GM12878 (cell line): ENCODE measurements around the gene PLA2G1B. TPM values are rescaled to one million over a fixed set of nuclear protein-coding genes. Genes with fewer than 3 reads are reported as not detected.

Experiments
- ATAC-seq: fragments of 200-7000 bp; cut with Tn5 transposase; 3 replicates; pipeline ENCODE4 v1.9.1; 2020; ENCODE audit warnings: mild to moderate bottlenecking, moderate library complexity
- BruUV-seq: library from RNA; stranded (reverse); fragments of 400-500 nt; replicated peaks from 2 replicates; lab custom pipeline; 2021; lab: Mats Ljungman, UMichigan
- CTCF ChIA-PET: fragments of 300-600 bp; sonication (Branson Sonifier 250); formaldehyde crosslinking; extraction: SDS; loops from one replicate; lab custom pipeline; 2021; ENCODE audit warnings: inconsistent platforms; lab: Yijun Ruan, JAX
- POLR2A ChIA-PET: fragments of 350-600 bp; formaldehyde crosslinking; extraction: SDS; loops from one replicate; lab custom pipeline; 2021; ENCODE audit warnings: inconsistent platforms; lab: Charles Lee
- RAD21 ChIA-PET: fragments of 300-600 bp; sonication (Branson Sonifier 250); formaldehyde crosslinking; loops from one replicate; lab custom pipeline; 2023; ENCODE audit warnings: antibody characterized with exemption; ENCODE audit not compliant: unreplicated experiment; lab: Charles Lee
- SMC1A ChIA-PET: fragments of 300-600 bp; sonication (Branson Sonifier 250); formaldehyde crosslinking; loops from one replicate; lab custom pipeline; 2023; ENCODE audit not compliant: unreplicated experiment, uncharacterized antibody; lab: Charles Lee
- DNase-seq: peaks from one replicate; pipeline ENCODE4 v3.0.0-alpha.2; 2011; ENCODE audit warnings: low read depth, low spot score
- FAIRE-seq: peaks from 3 replicates; lab custom pipeline; 2011; peaks lifted over from hg19 to GRCh38; lab: Jason Lieb, UNC
- H2AFZ ChIP-seq: 2 replicates; pipeline ENCODE4 v1.6.0; 2011; ENCODE audit warnings: low read depth, low read length, control low read depth; ENCODE audit not compliant: control insufficient read depth
- H3K27ac ChIP-seq: 2 replicates; pipeline ENCODE4 v1.5.1; 2011; ENCODE audit warnings: control low read depth; ENCODE audit not compliant: control insufficient read depth, insufficient read depth
- H3K27me3 ChIP-seq, 2 experiments: replicated peaks in 1 of 2; 2 replicates each; pipeline versions ENCODE4 v1.6.0 to v1.6.1; 2011; ENCODE audit warnings: low read length in 1 of 2; ENCODE audit not compliant: control insufficient read depth in 2 of 2, insufficient read depth in 2 of 2
- H3K36me3 ChIP-seq, 2 experiments: 2 replicates each; pipeline ENCODE4 v1.5.1; 2011; ENCODE audit warnings: low read length in 1 of 2; ENCODE audit not compliant: control insufficient read depth in 2 of 2, insufficient read depth in 2 of 2
- H3K4me1 ChIP-seq: 2 replicates; pipeline ENCODE4 v1.6.1; 2011; ENCODE audit warnings: mild to moderate bottlenecking, low read length, moderate library complexity, mixed read lengths; ENCODE audit not compliant: control insufficient read depth, insufficient read depth
- H3K4me2 ChIP-seq: 2 replicates; pipeline ENCODE4 v1.6.0; 2011; ENCODE audit warnings: control low read depth; ENCODE audit not compliant: control insufficient read depth, insufficient read depth
- H3K4me3 ChIP-seq: fragments of 200-600 bp; sonication (generic); 2 replicates; pipeline ENCODE4 v1.5.1; 2016
- H3K79me2 ChIP-seq: 2 replicates; pipeline ENCODE4 v1.6.0; 2011; ENCODE audit warnings: low read length; ENCODE audit not compliant: control insufficient read depth, insufficient read depth
- H3K9ac ChIP-seq: 2 replicates; pipeline ENCODE4 v1.8.0; 2011; ENCODE audit warnings: low read length, control low read depth, mixed read lengths; ENCODE audit not compliant: control insufficient read depth, insufficient read depth
- H3K9me3 ChIP-seq: replicated peaks from 3 replicates; pipeline ENCODE4 v1.5.1; 2011; ENCODE audit warnings: mild to moderate bottlenecking, low read length; ENCODE audit not compliant: control insufficient read depth, insufficient read depth
- H4K20me1 ChIP-seq: 2 replicates; pipeline ENCODE4 v1.6.0; 2011; ENCODE audit not compliant: control insufficient read depth, insufficient read depth
- ATF7 ChIP-seq: fragments of 450-650 bp; IDR thresholded peaks from 2 replicates; pipeline ENCODE4 v1.6.1; 2016; ENCODE audit warnings: low read depth, mild to moderate bottlenecking
- BCLAF1 ChIP-seq: fragments of 450-650 bp; IDR thresholded peaks from 2 replicates; pipeline ENCODE4 v1.6.1; 2017; ENCODE audit warnings: antibody characterized with exemption, mild to moderate bottlenecking, moderate library complexity
- CHD4 ChIP-seq: fragments of 200-600 bp; sonication (generic); IDR thresholded peaks from 2 replicates; pipeline ENCODE4 v1.6.1; 2016; ENCODE audit warnings: mild to moderate bottlenecking
- E4F1 ChIP-seq: fragments of 450-650 bp; IDR thresholded peaks from 2 replicates; pipeline ENCODE4 v1.6.1; 2018; ENCODE audit warnings: borderline replicate concordance, mild to moderate bottlenecking; ENCODE audit not compliant: partially characterized antibody
- FOXM1 ChIP-seq: IDR thresholded peaks from 2 replicates; pipeline ENCODE4 v1.6.1; 2012; ENCODE audit warnings: low read depth, mild to moderate bottlenecking, inconsistent platforms, low read length, moderate library complexity
- HCFC1 ChIP-seq: fragments of 150-350 bp; IDR thresholded peaks from 2 replicates; pipeline ENCODE4 v1.6.1; 2014; ENCODE audit warnings: low read length
- MTA2 ChIP-seq: fragments of 450-650 bp; IDR thresholded peaks from 2 replicates; pipeline ENCODE4 v1.6.1; 2016; ENCODE audit warnings: low read depth, mild to moderate bottlenecking, moderate library complexity
- POLR2AphosphoS5 ChIP-seq: IDR thresholded peaks from 2 replicates; pipeline ENCODE4 v1.6.1; 2011; ENCODE audit warnings: mild to moderate bottlenecking, low read length, inconsistent platforms
- SP1 ChIP-seq: IDR thresholded peaks from one replicate; pipeline ENCODE4 v1.6.1; 2011; ENCODE audit warnings: low read depth, low read length
- SUPT20H ChIP-seq: IDR thresholded peaks from 2 replicates; pipeline ENCODE4 v1.6.1; 2011; ENCODE audit warnings: low read depth, mild to moderate bottlenecking, low read length, moderate library complexity, borderline replicate concordance; ENCODE audit not compliant: control insufficient read depth
- SUZ12 ChIP-seq: fragments of 200-600 bp; sonication (generic); IDR thresholded peaks from one replicate; pipeline ENCODE4 v1.6.1; 2018; ENCODE audit warnings: antibody characterized with exemption, mild to moderate bottlenecking; ENCODE audit not compliant: unreplicated experiment
- TBL1XR1 ChIP-seq: IDR thresholded peaks from 2 replicates; pipeline ENCODE4 v1.6.1; 2012; ENCODE audit warnings: low read depth, low read length, improper control_type of control experiment
- ZNF217 ChIP-seq: fragments of 450-650 bp; IDR thresholded peaks from 2 replicates; pipeline ENCODE4 v1.6.1; 2017; ENCODE audit warnings: antibody characterized with exemption, mild to moderate bottlenecking
- ZNF384 ChIP-seq: IDR thresholded peaks from 2 replicates; pipeline ENCODE4 v1.6.1; 2012; ENCODE audit warnings: low read depth, mild to moderate bottlenecking, low read length, improper control_type of control experiment, borderline replicate concordance
- WGBS: methylation state at CpG from one replicate; pipeline ENCODE4 v1.1.6; 2016; ENCODE audit warnings: low lambda C conversion rate; ENCODE audit not compliant: insufficient replicate concordance, insufficient coverage; ENCODE audit errors: missing lambda C conversion rate; 5-methylcytosine and 5-hydroxymethylcytosine counted together
- in situ Hi-C: fragments of 300-500 bp; cut with MboI; formaldehyde crosslinking; loops from 9 replicates; pipeline ENCODE4 v1.14.3; 2018; ENCODE audit warnings: mixed read lengths
- intact Hi-C: fragments of 100-400 bp; cut with micrococcal nuclease; formaldehyde crosslinking; loops from one replicate; pipeline ENCODE4 v1.14.2; 2022; ENCODE audit not compliant: unreplicated experiment
- polyA plus RNA-seq, 11 experiments: library from polyadenylated mRNA; depleted of rRNA in 4 of 11; unstranded in 6 of 11; stranded (reverse) in 5 of 11; fragments of >200 nt; fragmentation: Nextera tagmentation in 4 of 11; fragmentation: Illumina TruSeq in 1 of 11; extraction: Ambion mirVana in 4 of 11; extraction: Trizol in 1 of 11; gene quantifications; 1 replicate in 1 of 11; 2 replicates in 10 of 11; pipeline versions ENCODE4 v1.2.1 to v1.2.3, GENCODE V29; 2011 to 2016; ENCODE audit warnings: inconsistent platforms in 2 of 11, missing spikeins in 2 of 11, low read depth in 1 of 11
- total RNA-seq, 4 experiments: library from RNA; depleted of rRNA in 3 of 4; stranded (reverse); fragments of >200 nt in 3 of 4; fragmentation: Illumina TruSeq in 1 of 4; extraction: Trizol in 1 of 4; gene quantifications; 2 replicates each; pipeline versions ENCODE4 v1.2.1 to v1.2.3, GENCODE V29; 2013 to 2021
- TF ChIP-seq, protein P1 (sequence below): fragments of 450-650 bp; formaldehyde crosslinking; IDR thresholded peaks from 2 replicates; pipeline ENCODE4 v1.4.0; 2022; ENCODE audit warnings: mild to moderate bottlenecking, moderate library complexity

Gene PLA2G1B
- total and polyA plus RNA-seq, 10 of the 15 experiments (the other 5 are each of a cell fraction or from before 2014, with no cell fraction given): not detected

DNA sequence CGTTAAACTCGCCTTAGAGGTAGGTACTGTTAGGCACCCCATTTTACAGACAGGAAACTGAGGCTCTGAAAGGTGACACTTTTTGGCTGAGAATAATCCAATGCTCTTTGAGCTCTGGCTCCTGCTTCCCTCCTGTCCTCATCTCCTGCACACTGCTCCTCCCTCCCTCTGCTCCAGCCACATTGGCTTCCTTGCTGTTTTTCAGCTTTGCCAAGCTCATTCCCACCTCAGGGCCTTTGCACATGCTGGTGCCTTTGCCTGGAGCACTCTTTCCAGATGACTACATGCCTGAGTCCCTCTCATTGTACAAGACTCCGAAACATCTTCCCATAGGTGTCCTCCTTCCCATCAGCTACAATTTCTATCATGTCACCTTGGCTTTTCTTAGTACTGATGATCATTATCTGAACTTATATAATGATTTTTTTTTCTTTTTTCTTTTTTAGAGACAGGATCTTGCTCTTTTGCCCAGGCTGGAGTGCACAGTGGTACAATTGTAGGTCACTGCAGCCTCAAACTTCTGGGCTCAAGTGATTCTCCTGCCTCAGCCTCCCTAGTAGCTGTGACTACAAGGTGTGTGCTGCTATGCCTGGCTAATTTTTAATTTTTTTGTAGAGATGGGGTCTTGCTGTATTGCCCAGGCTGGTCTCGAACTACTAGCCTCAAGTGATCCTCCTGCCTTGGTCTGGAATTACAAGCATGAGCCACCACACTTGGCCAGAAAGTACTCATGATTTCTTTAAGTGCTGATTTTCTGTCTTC, 26.2 kb upstream of the PLA2G1B start:
- 31% methylated on average over 4 of the region's 4 CpGs for WGBS
- intact Hi-C loops: no loop called here
- ATAC-seq (no peak), DNase-seq (no peak), FAIRE-seq (no peak)
- H3K4me3 ChIP-seq: no peak overlapping the region
- no peak overlapping the region for H3K9ac ChIP-seq
- no peaks in the 10 kb centered on the region for H3K36me3 ChIP-seq
- H3K9me3 ChIP-seq: no peaks in the 10 kb centered on the region
- ChIA-PET POLR2A (interaction anchor here (0.6 kb wide), 2 partner anchors 143 to 289 kb away, joined by 4 read pairs; no protein-coding TSS in a partner anchor), SMC1A (interaction anchor here (0.8 to 1.3 kb wide), 2 partner anchors 13 to 75 kb away, joined by 3 read pairs; no protein-coding TSS in a partner anchor), RAD21 (interaction anchor here (0.8 kb wide), 1 partner anchor 126 kb away, joined by 3 read pairs; no protein-coding TSS in a partner anchor), CTCF (interaction anchor here (0.8 to 1.7 kb wide), 6 partner anchors 12 to 227 kb away, joined by 3 to 4 read pairs (median 3); partner anchors contain the start of gene POP5)
- in situ Hi-C loops: no loop called here
- no peaks in the 10 kb centered on the region for H3K4me1 ChIP-seq
- 0 out of 4 replicates have a peak, but pooled peaks cover 0 to 1% of the 10 kb centered on the region in 2 experiments for H3K27me3 ChIP-seq
- H3K27ac ChIP-seq: no peak overlapping the region
- H3K79me2 ChIP-seq: no peaks in the 10 kb centered on the region
- H4K20me1 ChIP-seq: no peaks in the 10 kb centered on the region
- BruUV-seq: no TSS peak
- no peak overlapping the region for H3K4me2 ChIP-seq
- no peak overlapping the region for H2AFZ ChIP-seq
- TF ChIP-seq E4F1 (no peak), HCFC1 (no peak), ATF7 (no peak), POLR2AphosphoS5 (no peak), BCLAF1 (no peak), SP1 (no peak), MTA2 (no peak), TBL1XR1 (no peak), FOXM1 (no peak), SUPT20H (no peak), ZNF384 (no peak), ZNF217 (no peak), SUZ12 (no peak), CHD4 (no peak)
- TF ChIP-seq, protein P1, sequence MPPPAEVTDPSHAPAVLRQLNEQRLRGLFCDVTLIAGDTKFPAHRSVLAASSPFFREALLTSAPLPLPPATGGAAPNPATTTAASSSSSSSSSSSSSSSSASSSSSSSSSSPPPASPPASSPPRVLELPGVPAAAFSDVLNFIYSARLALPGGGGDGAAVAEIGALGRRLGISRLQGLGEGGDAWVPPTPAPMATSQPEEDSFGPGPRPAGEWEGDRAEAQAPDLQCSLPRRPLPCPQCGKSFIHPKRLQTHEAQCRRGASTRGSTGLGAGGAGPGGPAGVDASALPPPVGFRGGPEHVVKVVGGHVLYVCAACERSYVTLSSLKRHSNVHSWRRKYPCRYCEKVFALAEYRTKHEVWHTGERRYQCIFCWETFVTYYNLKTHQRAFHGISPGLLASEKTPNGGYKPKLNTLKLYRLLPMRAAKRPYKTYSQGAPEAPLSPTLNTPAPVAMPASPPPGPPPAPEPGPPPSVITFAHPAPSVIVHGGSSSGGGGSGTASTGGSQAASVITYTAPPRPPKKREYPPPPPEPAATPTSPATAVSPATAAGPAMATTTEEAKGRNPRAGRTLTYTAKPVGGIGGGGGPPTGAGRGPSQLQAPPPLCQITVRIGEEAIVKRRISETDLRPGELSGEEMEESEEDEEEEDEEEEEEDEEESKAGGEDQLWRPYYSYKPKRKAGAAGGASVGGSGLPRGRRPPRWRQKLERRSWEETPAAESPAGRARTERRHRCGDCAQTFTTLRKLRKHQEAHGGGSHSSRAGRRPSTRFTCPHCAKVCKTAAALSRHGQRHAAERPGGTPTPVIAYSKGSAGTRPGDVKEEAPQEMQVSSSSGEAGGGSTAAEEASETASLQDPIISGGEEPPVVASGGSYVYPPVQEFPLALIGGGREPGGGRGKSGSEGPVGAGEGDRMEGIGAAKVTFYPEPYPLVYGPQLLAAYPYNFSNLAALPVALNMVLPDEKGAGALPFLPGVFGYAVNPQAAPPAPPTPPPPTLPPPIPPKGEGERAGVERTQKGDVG (CRISPR knock-in tag): no peak
